HG02840 (cell line): Measurements from ENCODE around the gene PTPRF.
"Not testable (repeated sequence)": the region's sequence is repeated elsewhere in the genome, so short reads cannot be mapped to it uniquely, and the experiment has no call there.

Experiments
- ATAC-seq: cut with Tn5 transposase; IDR thresholded peaks from one replicate; pipeline ENCODE4 v1.9.1; 2021; ENCODE audit warnings: mild to moderate bottlenecking, moderate library complexity, moderate number of reproducible peaks; ENCODE audit not compliant: unreplicated experiment, low FRiP score

The PTPRF gene

GRCh38 chr1:43530483-43531106 is at the start of gene PTPRF:
Gene PTPRF, plus strand, starts transcription at chr1:43530883. Its CDS starts 14,193 bp downstream, at chr1:43545076.
- no peak for ATAC-seq

GRCh38 chr1:43481491-43481890 is 49.2 kb upstream of the PTPRF start:
- no peak for ATAC-seq

DNA sequence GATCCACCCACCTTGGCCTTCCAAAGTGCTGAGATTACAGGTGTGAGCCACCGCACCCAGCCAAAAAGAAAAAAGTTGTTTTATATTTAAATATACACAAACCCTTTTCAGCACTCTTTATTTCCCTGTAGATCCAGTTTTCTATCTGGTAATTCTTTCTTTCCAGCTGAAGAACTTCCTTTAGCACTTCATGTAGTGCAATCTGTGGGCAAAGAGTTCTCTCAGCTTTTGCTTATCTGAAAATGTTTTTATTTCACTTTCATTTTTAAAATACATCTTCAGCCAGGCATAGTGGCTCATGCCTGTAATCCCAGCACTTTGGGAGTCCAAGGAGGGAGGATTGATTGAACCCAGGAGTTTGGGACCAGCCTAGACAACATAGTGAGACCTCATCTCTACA is 48.5 kb upstream of the PTPRF start:
- no peak for ATAC-seq

GRCh38 chr1:43484367-43484766 is 46.3 kb upstream of the PTPRF start:
- ATAC-seq = no peak

GRCh38 chr1:43488165-43488564 is 42.5 kb upstream of the PTPRF start:
- no peak for ATAC-seq

DNA sequence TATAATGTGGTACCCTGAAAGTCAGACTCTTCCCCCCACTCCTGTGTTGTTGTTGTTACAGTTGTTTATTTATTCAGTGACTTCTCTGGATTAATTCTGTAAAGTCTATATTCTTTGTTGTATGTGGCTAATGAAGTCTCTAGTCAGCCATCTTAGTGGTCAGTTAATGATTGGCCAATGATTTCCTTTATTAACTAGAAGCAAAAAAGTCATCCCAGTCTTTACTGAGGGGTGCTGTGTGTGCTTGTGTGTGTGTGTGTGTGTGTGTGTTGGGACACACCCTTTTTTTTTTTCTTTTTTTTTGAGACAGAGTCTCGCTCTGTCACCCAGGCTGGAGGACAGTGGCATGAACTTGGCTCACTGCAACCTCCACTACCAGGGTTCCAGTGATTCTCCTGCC is 39.6 kb upstream of the PTPRF start:
- no peak for ATAC-seq

DNA sequence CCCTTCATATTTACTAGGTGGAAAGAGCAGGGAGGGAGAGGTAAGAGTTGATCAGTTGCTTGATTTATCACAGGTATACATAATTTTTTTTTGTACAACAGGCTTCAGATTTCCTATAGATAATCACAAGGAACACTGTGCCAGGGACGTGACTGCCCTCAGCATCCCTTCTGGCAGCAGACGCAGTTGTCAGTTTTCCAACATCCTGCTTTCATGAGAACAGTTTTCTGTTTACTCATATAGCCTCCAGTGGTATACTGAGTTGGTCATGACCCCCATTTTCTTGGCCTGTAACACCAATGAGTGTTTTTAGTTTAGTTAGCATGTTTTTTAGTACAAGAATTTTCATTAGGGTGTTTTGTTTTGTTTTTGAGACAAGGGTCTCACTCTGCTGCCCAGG is 37.9 kb upstream of the PTPRF start:
- ATAC-seq = no peak

DNA sequence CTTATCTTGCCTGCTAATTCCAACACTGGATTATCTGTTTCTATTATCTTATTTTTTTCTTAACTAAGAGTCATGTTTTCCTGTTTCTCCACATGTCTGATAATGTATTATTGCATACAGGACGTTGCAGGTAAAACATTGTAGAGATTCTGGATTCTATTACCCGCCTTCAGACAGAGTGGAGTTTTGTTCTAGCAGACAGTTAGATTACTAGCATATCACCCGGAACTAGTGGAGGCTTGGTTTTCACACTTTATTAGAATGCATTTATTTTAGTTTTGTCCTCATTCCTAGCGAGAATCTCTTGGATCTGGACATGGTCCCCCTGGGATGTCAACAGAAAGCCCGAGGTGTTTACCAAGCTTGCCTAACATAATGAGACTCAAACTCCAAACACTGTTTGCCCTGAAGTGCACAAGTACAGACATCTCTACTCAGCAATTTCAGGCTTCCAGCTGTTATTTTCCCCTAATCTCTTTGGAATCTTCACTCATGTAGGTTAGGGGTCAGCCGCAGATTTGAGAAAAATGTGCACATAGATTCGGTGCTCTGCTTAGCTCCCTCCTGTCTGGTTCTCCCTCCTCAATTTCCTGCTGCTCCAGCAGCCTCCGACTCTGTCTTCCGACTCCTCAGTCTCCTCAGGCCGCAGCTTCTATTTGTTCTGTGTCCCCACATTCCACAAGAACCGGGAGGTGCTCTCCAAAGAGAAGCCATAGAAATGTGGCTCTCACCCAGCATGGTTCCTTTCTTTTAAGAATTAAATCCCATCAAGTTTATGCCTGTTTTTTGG is 36.8 kb upstream of the PTPRF start:
- no peak for ATAC-seq

DNA sequence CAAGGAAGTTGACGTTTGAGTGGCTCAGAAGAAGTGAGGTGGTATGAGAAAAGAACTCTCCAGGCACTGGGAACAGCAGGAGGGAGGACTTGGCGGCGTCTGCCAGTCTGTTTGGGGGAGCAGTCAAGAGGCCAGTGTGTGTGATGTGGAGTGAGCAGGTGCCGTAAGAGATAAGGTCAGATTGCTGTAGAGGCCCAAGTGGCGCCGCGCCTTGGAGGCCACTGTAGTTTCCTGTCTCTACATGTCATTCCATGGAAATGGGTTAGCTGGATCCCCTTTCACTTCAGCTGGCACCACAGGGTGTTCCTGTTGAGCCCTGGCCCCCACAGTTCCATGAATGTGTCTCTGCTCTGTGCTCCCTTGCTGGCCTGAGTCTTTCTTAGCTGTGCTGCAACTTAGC is 35.5 kb upstream of the PTPRF start:
- no peak for ATAC-seq

GRCh38 chr1:43499898-43500297 is 30.8 kb upstream of the PTPRF start:
- no peak for ATAC-seq

DNA sequence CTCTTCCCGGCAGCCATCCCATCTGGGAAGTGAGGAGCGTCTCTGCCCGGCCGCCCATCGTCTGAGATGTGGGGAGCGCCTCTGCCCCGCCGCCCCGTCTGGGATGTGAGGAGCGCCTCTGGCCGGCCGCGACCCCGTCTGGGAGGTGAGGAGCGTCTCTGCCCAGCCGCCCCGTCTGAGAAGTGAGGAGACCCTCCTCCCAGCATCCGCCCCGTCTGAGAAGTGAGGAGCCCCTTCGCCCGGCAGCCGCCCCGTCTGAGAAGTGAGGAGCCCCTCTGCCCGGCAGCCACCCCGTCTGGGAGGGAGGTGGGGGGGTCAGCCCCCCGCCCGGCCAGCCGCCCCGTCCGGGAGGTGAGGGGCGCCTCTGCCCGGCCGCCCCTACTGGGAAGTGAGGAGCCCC is 28.9 kb upstream of the PTPRF start:
- not testable (repeated sequence) for ATAC-seq

GRCh38 chr1:43503534-43503933 is 27.1 kb upstream of the PTPRF start:
- no peak for ATAC-seq

DNA sequence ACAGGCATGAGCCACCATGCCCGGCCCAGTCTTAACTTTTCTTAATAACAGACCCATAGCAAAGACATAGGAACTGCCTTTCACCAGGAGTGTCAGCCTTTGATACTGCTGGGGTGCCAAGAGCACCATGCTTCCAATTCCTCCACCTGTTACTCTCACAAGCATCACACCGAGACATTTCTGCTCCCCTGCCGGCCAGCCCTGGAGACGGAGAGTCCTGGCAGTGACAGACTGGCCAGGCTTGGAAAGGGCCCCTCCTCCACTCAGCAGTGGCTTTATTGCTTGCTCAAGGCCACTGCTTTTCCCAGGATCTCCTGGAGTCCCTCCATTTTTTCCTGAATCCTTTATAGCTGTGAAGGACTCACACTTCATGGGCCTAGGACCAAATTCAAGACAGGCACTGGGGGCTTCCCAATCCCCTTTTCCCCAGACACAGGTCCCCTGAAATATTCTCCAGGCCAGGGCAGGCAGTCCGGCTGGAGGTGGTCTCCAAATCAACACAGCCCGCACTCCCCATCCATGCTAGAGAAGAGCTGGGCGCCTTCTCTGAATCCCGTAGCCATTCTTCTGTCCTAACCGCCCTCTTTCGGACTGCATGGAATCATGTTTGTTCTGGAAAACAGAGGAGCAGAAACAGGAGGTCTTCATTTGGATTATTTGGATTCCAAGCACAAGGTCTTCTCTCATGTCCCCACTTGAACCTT is 25.5 kb upstream of the PTPRF start:
- no peak for ATAC-seq

- no peak for ATAC-seq
These were observed 24.4 kb upstream of the PTPRF start for GRCh38 chr1:43506233-43506632.

GRCh38 chr1:43507296-43508295 is 23.1 kb upstream of the PTPRF start:
- ATAC-seq = no peak

DNA sequence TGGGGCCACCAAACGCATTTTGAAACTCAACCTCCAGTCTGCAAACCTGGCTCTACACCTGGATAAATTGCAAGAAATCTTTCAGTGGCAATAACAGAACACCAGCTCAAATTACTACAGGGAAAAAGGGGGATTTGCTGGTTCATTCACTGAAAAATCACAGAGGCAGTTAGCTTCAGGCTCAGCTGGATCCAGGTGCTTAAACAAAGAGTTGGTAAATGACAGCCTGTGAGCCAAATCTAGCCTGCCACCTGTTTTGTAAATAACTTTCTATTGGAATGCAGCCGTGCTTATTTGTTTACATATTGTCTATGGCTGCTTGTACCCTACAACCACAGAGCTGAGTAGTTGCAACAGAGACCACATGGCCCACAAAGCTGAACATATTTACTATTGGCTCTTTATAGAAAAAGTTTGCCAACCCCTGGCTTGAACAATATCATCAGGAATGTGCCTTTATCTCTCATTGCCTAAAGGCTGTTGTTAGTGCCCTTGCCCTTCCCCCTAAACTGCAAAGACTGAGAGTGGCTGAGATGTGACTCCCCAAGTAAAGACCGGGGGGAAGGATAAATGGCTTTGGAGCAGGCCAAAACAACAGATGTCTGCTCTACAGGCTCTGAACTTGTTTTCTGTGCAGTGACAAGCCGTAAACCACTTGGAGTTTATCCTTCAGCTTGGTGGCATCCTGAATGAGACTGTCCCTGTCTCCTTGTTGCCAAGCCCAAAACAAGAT is 21.5 kb upstream of the PTPRF start:
- no peak for ATAC-seq

GRCh38 chr1:43509740-43510375 is 20.8 kb upstream of the PTPRF start:
- no peak for ATAC-seq

DNA sequence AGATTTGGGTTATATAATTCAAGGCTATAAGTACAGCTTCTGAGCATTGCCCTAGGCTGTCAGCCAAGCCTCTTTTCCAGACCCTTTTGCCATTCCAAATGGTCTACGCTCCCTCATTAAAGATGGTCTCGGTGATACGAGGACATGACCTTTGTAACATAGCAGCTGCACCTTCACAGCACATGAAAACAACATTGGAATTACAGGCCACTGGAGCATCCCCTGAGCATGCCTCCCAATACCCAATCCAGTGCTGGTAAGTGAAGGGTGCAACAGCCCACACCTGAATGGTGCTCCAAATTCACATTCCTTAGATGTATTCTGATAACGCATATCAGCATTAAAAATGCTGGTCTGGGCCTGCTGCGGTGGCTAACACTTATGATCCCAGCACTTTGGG is 20.1 kb upstream of the PTPRF start:
- ATAC-seq = no peak

DNA sequence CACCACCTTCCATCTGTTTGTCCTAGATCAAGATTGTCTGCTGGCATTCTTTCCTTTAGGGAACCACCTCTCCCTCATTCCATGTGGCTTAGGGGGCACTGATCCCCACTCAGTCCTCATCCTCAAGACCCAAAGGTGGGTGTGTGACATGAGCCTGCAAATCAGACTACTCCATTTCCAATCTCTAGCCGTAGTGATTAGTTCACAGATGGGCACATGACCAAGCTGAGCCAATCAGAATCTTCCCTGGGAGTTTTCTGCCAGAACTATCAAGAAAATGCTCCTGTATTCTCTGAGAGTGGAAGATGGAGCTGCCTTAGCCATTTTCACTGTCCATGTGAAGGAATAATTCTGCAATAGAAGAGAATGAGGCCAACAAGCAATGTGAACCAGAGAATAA is 19.3 kb upstream of the PTPRF start:
- no peak for ATAC-seq
